K562 (cell line): ENCODE results near the gene ISG20L2. TPM values are rescaled to one million over a fixed set of nuclear protein-coding genes. Genes with fewer than 3 reads are reported as not detected.

Experiments used
- DACH1 ChIP-seq: fragments of 450-650 bp; IDR thresholded peaks from 2 replicates; pipeline ENCODE4 v1.6.1; 2018; ENCODE audit not compliant: partially characterized antibody
- DPF2 ChIP-seq: fragments of 450-650 bp; IDR thresholded peaks from 2 replicates; pipeline ENCODE4 v1.6.1; 2016
- EHMT2 ChIP-seq: fragments of 450-650 bp; IDR thresholded peaks from 2 replicates; pipeline ENCODE4 v1.6.1; 2018; ENCODE audit warnings: antibody characterized with exemption
- EP300 ChIP-seq: IDR thresholded peaks from 2 replicates; pipeline ENCODE4 v1.6.1; 2012; ENCODE audit warnings: low read length, improper control_type of control experiment
- EP400 ChIP-seq: fragments of 450-650 bp; IDR thresholded peaks from 2 replicates; pipeline ENCODE4 v1.6.1; 2017; ENCODE audit warnings: antibody characterized with exemption, mild to moderate bottlenecking, moderate library complexity
- ETV1 ChIP-seq: fragments of 450-650 bp; conservative IDR thresholded peaks from 2 replicates; pipeline ENCODE4 v1.6.1; 2016; ENCODE audit warnings: missing genetic modification characterization, control low read depth, low read depth, missing compliant biosample characterization
- FOSL1 ChIP-seq: fragments of 200-800 bp; sonication (Bioruptor generic); conservative IDR thresholded peaks from 2 replicates; pipeline ENCODE4 v1.6.1; 2016; ENCODE audit warnings: missing genetic modification characterization, missing compliant biosample characterization
- HDAC1 ChIP-seq, 2 experiments: fragments of 450-650 bp; IDR thresholded peaks; 2 replicates each; pipeline ENCODE4 v1.6.1; 2016 to 2017; ENCODE audit warnings: inconsistent platforms in 1 of 2, mild to moderate bottlenecking in 1 of 2, moderate library complexity in 1 of 2
- HNRNPH1 ChIP-seq: fragments of 200-400 bp; formaldehyde crosslinking; optimal IDR thresholded peaks from 2 replicates; pipeline ENCODE3; 2017; ENCODE audit warnings: low read depth, mild to moderate bottlenecking, low read length, moderate library complexity
- MTA2 ChIP-seq: fragments of 450-650 bp; IDR thresholded peaks from 2 replicates; pipeline ENCODE4 v1.6.1; 2016; ENCODE audit warnings: low read depth
- MYC ChIP-seq, 2 experiments: fragments of 250-450 bp in 1 of 2; sonication (Bioruptor Pico) in 1 of 2; IDR thresholded peaks; 2 replicates each; pipeline versions ENCODE4 v1.5.1 to v1.6.1; 2012 to 2021; ENCODE audit warnings: low read depth in 2 of 2, borderline replicate concordance in 1 of 2, improper control_type of control experiment in 1 of 2, low read length in 1 of 2, mild to moderate bottlenecking in 1 of 2, moderate library complexity in 1 of 2
- NCOR1 ChIP-seq: fragments of 450-650 bp; IDR thresholded peaks from 2 replicates; pipeline ENCODE4 v1.6.1; 2016; ENCODE audit warnings: mild to moderate bottlenecking, moderate library complexity
- SIN3A ChIP-seq, 2 experiments: fragments of 150-350 bp in 1 of 2; IDR thresholded peaks; 2 replicates each; pipeline ENCODE4 v1.6.1; 2011 to 2016; ENCODE audit warnings: borderline replicate concordance in 2 of 2, low read depth in 2 of 2, low read length in 2 of 2, mild to moderate bottlenecking in 2 of 2, moderate library complexity in 2 of 2; ENCODE audit not compliant: control insufficient read depth in 1 of 2
- SMAD2 ChIP-seq: fragments of 150-350 bp; IDR thresholded peaks from 2 replicates; pipeline ENCODE4 v1.6.1; 2014; ENCODE audit warnings: low read depth, mild to moderate bottlenecking, low read length
- TAF15 ChIP-seq: fragments of 200-400 bp; formaldehyde crosslinking; IDR thresholded peaks from 2 replicates; pipeline ENCODE4 v1.6.1; 2017; ENCODE audit warnings: mild to moderate bottlenecking, low read depth, low read length, moderate library complexity
- ZMIZ1 ChIP-seq, 2 experiments: fragments of 150-350 bp in 1 of 2; IDR thresholded peaks; 2 replicates each; pipeline ENCODE4 v1.6.1; 2012 to 2016; ENCODE audit warnings: low read depth in 2 of 2, low read length in 2 of 2, mild to moderate bottlenecking in 1 of 2, moderate library complexity in 1 of 2
- ZNF165 ChIP-seq: fragments of 250-450 bp; sonication (Bioruptor Pico); IDR thresholded peaks from 2 replicates; pipeline ENCODE4 v1.4.0; 2020; ENCODE audit warnings: borderline replicate concordance
- ZNF431 ChIP-seq: sonication (generic); formaldehyde crosslinking; IDR thresholded peaks from 2 replicates; pipeline ENCODE4 v1.8.0; 2022; ENCODE audit warnings: mild to moderate bottlenecking, missing genetic modification reagents
- ZZZ3 ChIP-seq: fragments of 450-650 bp; IDR thresholded peaks from 2 replicates; pipeline ENCODE4 v1.6.1; 2016; ENCODE audit warnings: antibody characterized with exemption, mild to moderate bottlenecking, moderate library complexity
- polyA plus RNA-seq, 8 experiments: library from polyadenylated mRNA; depleted of rRNA in 4 of 8; stranded (reverse) in 5 of 8; unstranded in 3 of 8; fragments of >200 nt; fragmentation: Nextera tagmentation in 2 of 8; fragmentation: Illumina TruSeq in 1 of 8; extraction: Ambion mirVana in 2 of 8; extraction: Trizol in 1 of 8; gene quantifications; 2 replicates each; pipeline versions ENCODE4 v1.2.1 to v1.2.3, GENCODE V29; 2011 to 2014; ENCODE audit warnings: inconsistent platforms in 1 of 8, missing spikeins in 1 of 8
- total RNA-seq, 7 experiments: library from RNA; depleted of rRNA in 6 of 7; stranded (reverse); fragments of >200 nt in 6 of 7; fragmentation: Illumina TruSeq in 2 of 7; extraction: Trizol in 2 of 7; gene quantifications; 2 replicates each; pipeline versions ENCODE4 v1.2.1 to v1.2.3, GENCODE V29; 2011 to 2021; ENCODE audit warnings: low replicate concordance in 1 of 7
- TF ChIP-seq, protein P1 (sequence below): sonication (generic); formaldehyde crosslinking; IDR thresholded peaks from 2 replicates; pipeline ENCODE4 v1.8.1; 2023; ENCODE audit warnings: mild to moderate bottlenecking, missing genetic modification reagents, moderate library complexity
- TF ChIP-seq, protein P2 (sequence below): fragments of 250-450 bp; sonication (Bioruptor Pico); IDR thresholded peaks from 2 replicates; pipeline ENCODE4 v1.4.0; 2020; ENCODE audit warnings: mild to moderate bottlenecking, moderate library complexity
- TF ChIP-seq, protein P3 (sequence below): sonication (generic); formaldehyde crosslinking; IDR thresholded peaks from 2 replicates; pipeline ENCODE4 v1.9.0; 2022; ENCODE audit warnings: mild to moderate bottlenecking, missing genetic modification reagents

Gene ISG20L2
- total and polyA plus RNA-seq, 9 of the 15 experiments (the other 6 are each of a cell fraction or from before 2014, with no cell fraction given) = 21.3 to 130 (median 50.3) TPM

GRCh38 chr1:156772728-156773497, 44.3 kb upstream of the ISG20L2 start (continued):
- peak; percentile 48 for TF ChIP-seq ETV1
- TF ChIP-seq NCOR1 = peak; percentile 61
- TF ChIP-seq, protein P1, sequence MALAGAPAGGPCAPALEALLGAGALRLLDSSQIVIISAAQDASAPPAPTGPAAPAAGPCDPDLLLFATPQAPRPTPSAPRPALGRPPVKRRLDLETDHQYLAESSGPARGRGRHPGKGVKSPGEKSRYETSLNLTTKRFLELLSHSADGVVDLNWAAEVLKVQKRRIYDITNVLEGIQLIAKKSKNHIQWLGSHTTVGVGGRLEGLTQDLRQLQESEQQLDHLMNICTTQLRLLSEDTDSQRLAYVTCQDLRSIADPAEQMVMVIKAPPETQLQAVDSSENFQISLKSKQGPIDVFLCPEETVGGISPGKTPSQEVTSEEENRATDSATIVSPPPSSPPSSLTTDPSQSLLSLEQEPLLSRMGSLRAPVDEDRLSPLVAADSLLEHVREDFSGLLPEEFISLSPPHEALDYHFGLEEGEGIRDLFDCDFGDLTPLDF (CRISPR knock-in tag) = peak; percentile 48; the same call in 1 of the 2 replicates
- 0 out of 2 replicates have a peak, but pooled peaks have one; percentile 50 for TF ChIP-seq DPF2
- TF ChIP-seq HNRNPH1 = no peak
- no peak for TF ChIP-seq ZMIZ1 (IDR thresholded peaks at IDR 0.05; ENCODE audit: low read depth in 2 of 2, low read length in 2 of 2)
- no peak for TF ChIP-seq TAF15
- no peak for TF ChIP-seq DACH1
- no peak for TF ChIP-seq MYC (IDR thresholded peaks at IDR 0.05; ENCODE audit: low read depth, low read length)
- no peak for TF ChIP-seq MYC (CRISPR knock-in tag; IDR thresholded peaks at IDR 0.05; ENCODE audit: borderline replicate concordance, low read depth)
- TF ChIP-seq MTA2 = peak; percentile 32
- peak; percentile 32 for TF ChIP-seq FOSL1 (tag)
- TF ChIP-seq ZZZ3 = no peak
- TF ChIP-seq SMAD2 = no peak
- TF ChIP-seq EP400 = no peak
- TF ChIP-seq, protein P2, sequence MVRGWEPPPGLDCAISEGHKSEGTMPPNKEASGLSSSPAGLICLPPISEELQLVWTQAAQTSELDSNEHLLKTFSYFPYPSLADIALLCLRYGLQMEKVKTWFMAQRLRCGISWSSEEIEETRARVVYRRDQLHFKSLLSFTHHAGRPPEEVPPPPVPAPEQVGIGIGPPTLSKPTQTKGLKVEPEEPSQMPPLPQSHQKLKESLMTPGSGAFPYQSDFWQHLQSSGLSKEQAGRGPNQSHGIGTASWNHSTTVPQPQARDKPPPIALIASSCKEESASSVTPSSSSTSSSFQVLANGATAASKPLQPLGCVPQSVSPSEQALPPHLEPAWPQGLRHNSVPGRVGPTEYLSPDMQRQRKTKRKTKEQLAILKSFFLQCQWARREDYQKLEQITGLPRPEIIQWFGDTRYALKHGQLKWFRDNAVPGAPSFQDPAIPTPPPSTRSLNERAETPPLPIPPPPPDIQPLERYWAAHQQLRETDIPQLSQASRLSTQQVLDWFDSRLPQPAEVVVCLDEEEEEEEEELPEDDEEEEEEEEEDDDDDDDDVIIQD = no peak
- peak; percentile 59; the same call in 1 of the 2 replicates for TF ChIP-seq EP300
- TF ChIP-seq ZNF431 (CRISPR knock-in tag) = no peak
- TF ChIP-seq ZNF165 (CRISPR knock-in tag) = no peak
- TF ChIP-seq HDAC1 (IDR thresholded peaks at IDR 0.05) = peak in 1 of 2 experiments; percentile 49; a peak in 2 of 4 replicates
- TF ChIP-seq EHMT2 = no peak
- TF ChIP-seq, protein P3, sequence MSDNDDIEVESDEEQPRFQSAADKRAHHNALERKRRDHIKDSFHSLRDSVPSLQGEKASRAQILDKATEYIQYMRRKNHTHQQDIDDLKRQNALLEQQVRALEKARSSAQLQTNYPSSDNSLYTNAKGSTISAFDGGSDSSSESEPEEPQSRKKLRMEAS = no peak
- no peak for TF ChIP-seq SIN3A (IDR thresholded peaks at IDR 0.05; ENCODE audit: borderline replicate concordance in 2 of 2, control insufficient read depth in 1 of 2, low read depth in 2 of 2, low read length in 2 of 2)
